Measurements from ENCODE around the gene TET2.

DNA sequence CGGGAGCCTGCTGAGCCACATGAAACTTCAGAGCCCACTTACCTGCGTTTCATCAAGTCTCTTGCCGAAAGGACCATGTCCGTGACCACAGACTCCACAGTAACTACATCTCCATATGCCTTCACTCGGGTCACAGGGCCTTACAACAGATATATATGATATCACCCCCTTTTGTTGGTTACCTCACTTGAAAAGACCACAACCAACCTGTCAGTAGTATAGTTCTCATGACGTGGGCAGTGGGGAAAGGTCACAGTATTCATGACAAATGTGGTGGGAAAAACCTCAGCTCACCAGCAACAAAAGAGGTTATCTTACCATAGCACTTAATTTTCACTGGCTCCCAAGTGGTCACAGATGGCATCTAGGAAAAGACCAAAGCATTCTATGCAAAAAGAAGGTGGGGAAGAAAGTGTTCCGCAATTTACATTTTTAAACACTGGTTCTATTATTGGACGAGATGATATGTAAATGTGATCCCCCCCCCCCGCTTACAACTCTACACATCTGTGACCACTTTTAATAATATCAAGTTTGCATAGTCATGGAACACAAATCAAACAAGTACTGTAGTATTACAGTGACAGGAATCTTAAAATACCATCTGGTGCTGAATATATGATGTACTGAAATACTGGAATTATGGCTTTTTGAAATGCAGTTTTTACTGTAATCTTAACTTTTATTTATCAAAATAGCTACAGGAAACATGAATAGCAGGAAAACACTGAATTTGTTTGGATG, 129.9 kb downstream of the TET2 start:
- TF ChIP-seq CTCF (conservative IDR thresholded peaks at IDR 0.05; ENCODE audit: low read length) (no peak), EZH2phosphoT487 (IDR thresholded peaks at IDR 0.05; ENCODE audit: borderline replicate concordance, low read depth, low read length) (no peak)
